Psoas muscle (tissue), 8 donors: Measurements from ENCODE around the gene ALDOC. TPM values are rescaled to one million over a fixed set of nuclear protein-coding genes. Genes with fewer than 3 reads are reported as not detected.

Experiments used
- ATAC-seq, 4 donors: fragments of 200-7000 bp; cut with Tn5 transposase; one replicate each; pipeline ENCODE4 v1.9.1; 2020; ENCODE audit warnings: moderate library complexity in 3 of 4, mild to moderate bottlenecking in 2 of 4
- DNase-seq, 2 donors: peaks; one replicate each; pipeline ENCODE4 v3.0.0-alpha.2; 2020
- H3K27ac ChIP-seq: fragments of 200-600 bp; one replicate; pipeline ENCODE4 v1.8.0; 2022
- H3K27me3 ChIP-seq, 3 donors: fragments of 200-600 bp in 1 of 3; one replicate each; pipeline versions ENCODE4 v1.6.1 to v1.8.0; 2013 to 2022; ENCODE audit warnings: low read length in 2 of 3, mild to moderate bottlenecking in 2 of 3, moderate library complexity in 1 of 3; ENCODE audit not compliant: insufficient read depth in 3 of 3
- H3K36me3 ChIP-seq, 2 donors: fragments of 200-600 bp in 1 of 2; one replicate each; pipeline versions ENCODE4 v1.6.1 to v1.8.0; 2013 to 2022; ENCODE audit warnings: low read depth in 1 of 2, mild to moderate bottlenecking in 1 of 2, moderate library complexity in 1 of 2; ENCODE audit not compliant: insufficient read depth in 1 of 2
- H3K4me1 ChIP-seq: fragments of 200-600 bp; one replicate; pipeline ENCODE4 v1.8.0; 2022
- H3K4me3 ChIP-seq: fragments of 200-600 bp; one replicate; pipeline ENCODE4 v1.8.0; 2022; ENCODE audit warnings: mild to moderate bottlenecking
- H3K9me3 ChIP-seq: fragments of 200-600 bp; one replicate; pipeline ENCODE4 v1.8.0; 2022
- WGBS, 3 donors: extraction: QIAGEN DNeasy Blood & Tissue Kit; methylation state at CpG; one replicate each; pipeline versions ENCODE4 v1.1.6 to v1.1.7; 2013; 5-methylcytosine and 5-hydroxymethylcytosine counted together
- intact Hi-C, 2 donors: fragments of 100-400 bp; cut with DNase I; formaldehyde crosslinking; loops; one replicate each; pipeline versions ENCODE4 v1.11.0 to v1.14.2; 2022
- polyA plus RNA-seq, 3 donors: library from polyadenylated mRNA; stranded (reverse); fragments of 200-250 nt; gene quantifications; one replicate each; pipeline ENCODE4 v1.2.3, GENCODE V29; 2013
- total RNA-seq, 4 donors: library from RNA; stranded (reverse); fragmentation: NEBNext Ultra II Directional in 2 of 4; extraction: Animal tissue kit (Norgen Biotek cat#: 25700) in 2 of 4; gene quantifications; one replicate each; pipeline versions ENCODE4 v1.2.1 to v1.2.4, GENCODE V29; 2021 to 2023
- TF ChIP-seq, protein P1 (sequence below): fragments of 200-600 bp; IDR thresholded peaks from one replicate; pipeline ENCODE4 v1.8.0; 2022; ENCODE audit warnings: antibody characterized with exemption
- donor health status: healthy with polysubstance abuse.
- donor health status: DM: no; HTN: no; CAD: no; lungs with moderate emphysema.
- donor health status: Bipolar disorder and iron deficiency.
- donor health status: healthy.
- donor health status: DM: yes; HTN: yes; CAD: no.
- donor health status: DM: no; HTN: no; CAD: no.
- donor health status: DM: no; HTN: no; CAD: no.
- donor health status: DM: yes; HTN: yes; CAD: no.

The ALDOC gene
- total and polyA plus RNA-seq, 7 donors: 1.2 to 2.9 (median 1.7) TPM

- ATAC-seq (no peak), DNase-seq (no peak)
- 86 to 91% (median 87%) methylated on average over 7 of the region's 7 CpGs for WGBS, 3 donors
- TF ChIP-seq, protein P1, sequence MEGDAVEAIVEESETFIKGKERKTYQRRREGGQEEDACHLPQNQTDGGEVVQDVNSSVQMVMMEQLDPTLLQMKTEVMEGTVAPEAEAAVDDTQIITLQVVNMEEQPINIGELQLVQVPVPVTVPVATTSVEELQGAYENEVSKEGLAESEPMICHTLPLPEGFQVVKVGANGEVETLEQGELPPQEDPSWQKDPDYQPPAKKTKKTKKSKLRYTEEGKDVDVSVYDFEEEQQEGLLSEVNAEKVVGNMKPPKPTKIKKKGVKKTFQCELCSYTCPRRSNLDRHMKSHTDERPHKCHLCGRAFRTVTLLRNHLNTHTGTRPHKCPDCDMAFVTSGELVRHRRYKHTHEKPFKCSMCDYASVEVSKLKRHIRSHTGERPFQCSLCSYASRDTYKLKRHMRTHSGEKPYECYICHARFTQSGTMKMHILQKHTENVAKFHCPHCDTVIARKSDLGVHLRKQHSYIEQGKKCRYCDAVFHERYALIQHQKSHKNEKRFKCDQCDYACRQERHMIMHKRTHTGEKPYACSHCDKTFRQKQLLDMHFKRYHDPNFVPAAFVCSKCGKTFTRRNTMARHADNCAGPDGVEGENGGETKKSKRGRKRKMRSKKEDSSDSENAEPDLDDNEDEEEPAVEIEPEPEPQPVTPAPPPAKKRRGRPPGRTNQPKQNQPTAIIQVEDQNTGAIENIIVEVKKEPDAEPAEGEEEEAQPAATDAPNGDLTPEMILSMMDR: no peak
- H3K27ac ChIP-seq: no peak overlapping the region
- no peaks in the 10 kb centered on the region for H3K27me3 ChIP-seq
- peaks cover 0 to 3% of the 10 kb centered on the region in 2 donors for H3K36me3 ChIP-seq
- no peaks in the 10 kb centered on the region for H3K9me3 ChIP-seq
- no peak overlapping the region for H3K4me3 ChIP-seq
- intact Hi-C loops: no loop called here
- H3K4me1 ChIP-seq: peaks cover 16% of the 10 kb centered on the region
These were observed 2.2 kb downstream of the ALDOC start for GRCh38 chr17:28574526-28574925.

- Histone ChIP-seq H3K27ac (no peak overlapping the region), H3K9me3 (no peaks in the 10 kb centered on the region), H3K4me3 (no peak overlapping the region), H3K27me3 (no peaks in the 10 kb centered on the region), H3K4me1 (peaks cover 18% of the 10 kb centered on the region), H3K36me3 (peaks cover 0 to 8% of the 10 kb centered on the region in 2 donors)
- DNase-seq (no peak), ATAC-seq (no peak)
- intact Hi-C loops: no loop called here
- 95 to 97% (median 95%) methylated on average over 6 of the region's 6 CpGs for WGBS, 3 donors
- TF ChIP-seq, protein P1: no peak
These were observed 2.7 kb downstream of the ALDOC start for GRCh38 chr17:28573966-28574480.

- no peak for DNase-seq
- no peak overlapping the region for H3K27ac ChIP-seq
- no peaks in the 10 kb centered on the region for H3K27me3 ChIP-seq
- no peak for ATAC-seq
- H3K4me3 ChIP-seq: no peak overlapping the region
- intact Hi-C loops: no loop called here
- peaks cover 0 to 8% of the 10 kb centered on the region in 2 donors for H3K36me3 ChIP-seq
- peaks cover 18% of the 10 kb centered on the region for H3K4me1 ChIP-seq
- WGBS, 3 donors: 93 to 99% (median 98%) methylated on average over 9 of the region's 9 CpGs
- H3K9me3 ChIP-seq: no peaks in the 10 kb centered on the region
- TF ChIP-seq, protein P1: no peak
These were observed 3.2 kb downstream of the ALDOC start for GRCh38 chr17:28573521-28573920.

GRCh38 chr17:28573040-28573380 lies 3.7 kb downstream of the ALDOC start:
- no peaks in the 10 kb centered on the region for H3K27me3 ChIP-seq
- no peaks in the 10 kb centered on the region for H3K9me3 ChIP-seq
- H3K36me3 ChIP-seq: peaks cover 0 to 12% of the 10 kb centered on the region in 2 donors
- no peak for ATAC-seq
- no peak for DNase-seq
- H3K27ac ChIP-seq: no peak overlapping the region
- intact Hi-C loops: no loop called here
- TF ChIP-seq, protein P1: no peak
- H3K4me1 ChIP-seq: peaks cover 18% of the 10 kb centered on the region
- no peak overlapping the region for H3K4me3 ChIP-seq
